ENCODE measurements around the gene RRP12.

RRP12 gene

DNA sequence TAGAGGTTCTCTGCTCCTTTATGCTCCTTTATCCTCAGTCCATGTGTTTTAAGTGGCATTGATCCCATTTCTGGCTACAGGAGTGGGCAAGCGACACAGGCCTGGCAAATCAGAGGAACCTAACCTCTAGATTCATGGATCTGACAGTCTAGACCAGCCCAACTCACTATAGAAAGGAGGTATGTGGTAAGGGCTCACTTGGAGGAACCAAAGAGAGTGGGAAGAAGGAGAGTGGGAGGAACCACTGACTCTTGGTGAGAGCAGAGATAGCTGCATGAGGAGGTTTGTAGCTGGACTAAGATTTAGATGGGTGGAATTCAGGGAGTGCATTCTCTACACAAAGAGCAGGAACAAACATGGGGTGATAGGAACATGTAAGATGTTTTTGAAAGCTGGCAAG is 93.7 kb downstream of the RRP12 start:
- DNase-seq, result no peak

Data from fibroblast of skin of back (primary cell).